Fibroblast of lung (primary cell): ENCODE results near the gene KNCN. TPM values are rescaled to one million over a fixed set of nuclear protein-coding genes. Genes with fewer than 3 reads are reported as not detected.

Source experiments
- DNase-seq, 2 donors: peaks; one replicate each; pipeline versions ENCODE4 v3.0.0 to v3.0.0-alpha.2; 2010; ENCODE audit warnings: low read depth in 2 of 2
- H2AFZ ChIP-seq: 2 replicates; pipeline ENCODE4 v1.5.1; 2012; ENCODE audit warnings: low read length, control low read depth, inconsistent platforms
- H3K27ac ChIP-seq: 2 replicates; pipeline ENCODE4 v1.5.1; 2011; ENCODE audit warnings: low read length, control low read depth; ENCODE audit not compliant: insufficient read depth
- H3K27me3 ChIP-seq: 2 replicates; pipeline ENCODE4 v1.5.1; 2011; ENCODE audit warnings: mild to moderate bottlenecking, low read length; ENCODE audit not compliant: control insufficient read depth, insufficient read depth
- H3K36me3 ChIP-seq: 2 replicates; pipeline ENCODE4 v1.5.1; 2011; ENCODE audit warnings: low read length; ENCODE audit not compliant: control insufficient read depth, insufficient read depth
- H3K4me1 ChIP-seq: 2 replicates; pipeline ENCODE4 v1.5.1; 2011; ENCODE audit warnings: low read length; ENCODE audit not compliant: control insufficient read depth, insufficient read depth; ENCODE audit errors: extremely low read depth
- H3K4me2 ChIP-seq: 2 replicates; pipeline ENCODE4 v1.5.1; 2011; ENCODE audit warnings: low read length, control low read depth; ENCODE audit not compliant: insufficient read depth; ENCODE audit errors: extremely low read depth
- H3K4me3 ChIP-seq, 4 experiments: fragments of 200-600 bp in 1 of 4; sonication (generic) in 1 of 4; replicated peaks in 1 of 4; 2 replicates each; pipeline ENCODE4 v1.5.1; 2011 to 2016; ENCODE audit warnings: low read length in 4 of 4, low read depth in 3 of 4, mild to moderate bottlenecking in 3 of 4, control low read depth in 2 of 4, inconsistent platforms in 1 of 4, mixed read lengths in 1 of 4; ENCODE audit not compliant: insufficient read depth in 1 of 4; ENCODE audit errors: control extremely low read depth in 1 of 4
- H3K79me2 ChIP-seq: 2 replicates; pipeline ENCODE4 v1.5.1; 2012; ENCODE audit warnings: mild to moderate bottlenecking, low read length, inconsistent platforms; ENCODE audit not compliant: control insufficient read depth, insufficient read depth
- H3K9ac ChIP-seq: 2 replicates; pipeline ENCODE4 v1.5.1; 2011; ENCODE audit warnings: mild to moderate bottlenecking, low read length, control low read depth; ENCODE audit not compliant: insufficient read depth
- H3K9me3 ChIP-seq: 2 replicates; pipeline ENCODE4 v1.5.1; 2012; ENCODE audit warnings: low read depth, low read length; ENCODE audit not compliant: control insufficient read depth, insufficient read depth
- H4K20me1 ChIP-seq: 2 replicates; pipeline ENCODE4 v1.5.1; 2011; ENCODE audit warnings: low read length; ENCODE audit not compliant: control insufficient read depth, insufficient read depth; ENCODE audit errors: extremely low read depth
- CTCF ChIP-seq, 2 donors: IDR thresholded peaks in 1 of 2; conservative IDR thresholded peaks in 1 of 2; 1 replicate in 1 of 2; 2 replicates in 1 of 2; pipeline ENCODE4 v1.5.1; 2011 to 2012; ENCODE audit warnings: low read length in 2 of 2, control low read depth in 1 of 2, inconsistent platforms in 1 of 2, low read depth in 1 of 2, mild to moderate bottlenecking in 1 of 2
- EZH2 ChIP-seq: IDR thresholded peaks from 2 replicates; pipeline ENCODE4 v1.5.1; 2012; ENCODE audit warnings: low read length, control low read depth, mild to moderate bottlenecking; ENCODE audit errors: missing control alignments
- polyA plus RNA-seq, 2 donors: library from polyadenylated mRNA; depleted of rRNA in 1 of 2; stranded (reverse) in 1 of 2; unstranded in 1 of 2; fragments of >200 nt; gene quantifications; 2 replicates each; pipeline ENCODE4 v1.2.1, GENCODE V29; 2011 to 2012; ENCODE audit warnings: missing spikeins in 1 of 2
- total RNA-seq: library from RNA; depleted of rRNA; stranded (reverse); fragments of >200 nt; gene quantifications from 2 replicates; pipeline ENCODE4 v1.2.1, GENCODE V29; 2014

The KNCN gene
- total and polyA plus RNA-seq, 2 donors (not counting 1 experiment from before 2014, with no cell fraction given), result not detected

DNA sequence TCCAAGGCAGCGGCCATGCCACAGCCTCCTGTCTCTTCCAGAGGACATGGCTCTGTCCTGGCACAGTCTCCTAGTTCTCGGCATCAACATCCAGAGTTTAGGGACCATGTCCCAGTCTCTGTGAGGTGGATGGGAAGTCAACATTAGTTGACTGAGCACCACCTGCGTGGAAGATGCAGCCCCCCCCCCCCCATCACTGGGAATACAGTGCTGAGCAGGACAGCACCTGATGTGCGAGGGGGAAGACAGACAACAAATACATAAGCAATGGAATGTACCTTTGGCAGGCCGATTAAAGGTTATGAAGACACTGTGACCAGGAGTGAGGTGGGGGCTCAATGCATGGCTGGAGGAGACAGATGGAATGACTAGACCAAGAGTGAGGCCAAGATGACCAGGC is 26.6 kb downstream of the KNCN start:
- TF ChIP-seq EZH2 (no peak), CTCF (conservative IDR thresholded peaks at IDR 0.05 in 1 of 2, IDR thresholded peaks at IDR 0.05 in 1 of 2; ENCODE audit: low read depth in 1 of 2, low read length in 2 of 2) (no peak)
- H3K4me1 ChIP-seq, result peaks cover 8% of the 10 kb centered on the region
- H2AFZ ChIP-seq, result no peak overlapping the region
- no peaks in the 10 kb centered on the region for H3K36me3 ChIP-seq
- no peak overlapping the region for H3K27ac ChIP-seq
- no peak overlapping the region for H3K4me2 ChIP-seq
- H4K20me1 ChIP-seq, result no peaks in the 10 kb centered on the region
- H3K9me3 ChIP-seq, result no peaks in the 10 kb centered on the region
- H3K9ac ChIP-seq, result no peak overlapping the region
- no peaks in the 10 kb centered on the region for H3K79me2 ChIP-seq
- peaks cover 24% of the 10 kb centered on the region for H3K27me3 ChIP-seq
- no peak for DNase-seq
- no peak overlapping the region for H3K4me3 ChIP-seq

GRCh38 chr1:46523496-46524353 is 27.7 kb downstream of the KNCN start:
- Histone ChIP-seq H3K4me3 (no peak overlapping the region), H2AFZ (no peak overlapping the region)

GRCh38 chr1:46522969-46523320 is 28.5 kb downstream of the KNCN start:
- H3K4me3 ChIP-seq, result no peak overlapping the region
- DNase-seq, result no peak
- H3K27ac ChIP-seq, result no peak overlapping the region
- no peaks in the 10 kb centered on the region for H3K9me3 ChIP-seq
- H2AFZ ChIP-seq, result no peak overlapping the region
- H3K4me2 ChIP-seq, result no peak overlapping the region
- H3K4me1 ChIP-seq, result peaks cover 8% of the 10 kb centered on the region
- H3K79me2 ChIP-seq, result no peaks in the 10 kb centered on the region
- no peak overlapping the region for H3K9ac ChIP-seq
- no peaks in the 10 kb centered on the region for H4K20me1 ChIP-seq
- peaks cover 21% of the 10 kb centered on the region for H3K27me3 ChIP-seq
- no peak for TF ChIP-seq EZH2
- no peak for TF ChIP-seq CTCF (conservative IDR thresholded peaks at IDR 0.05 in 1 of 2, IDR thresholded peaks at IDR 0.05 in 1 of 2; ENCODE audit: low read depth in 1 of 2, low read length in 2 of 2)
- H3K36me3 ChIP-seq, result no peaks in the 10 kb centered on the region

More at GRCh38 chr1:46523496-46524353, 27.7 kb downstream of the KNCN start:
- Histone ChIP-seq H3K4me2 (no peak overlapping the region), H3K27ac (no peak overlapping the region), H3K9me3 (no peaks in the 10 kb centered on the region), H4K20me1 (no peaks in the 10 kb centered on the region), H3K4me1 (peaks cover 8% of the 10 kb centered on the region), H3K27me3 (peaks cover 20% of the 10 kb centered on the region), H3K36me3 (no peaks in the 10 kb centered on the region), H3K79me2 (no peaks in the 10 kb centered on the region), H3K9ac (no peak overlapping the region)
- no peak for TF ChIP-seq EZH2
- no peak for TF ChIP-seq CTCF (conservative IDR thresholded peaks at IDR 0.05 in 1 of 2, IDR thresholded peaks at IDR 0.05 in 1 of 2; ENCODE audit: low read depth in 1 of 2, low read length in 2 of 2)
- no peak for DNase-seq
